ENCODE measurements around the gene ZW10. TPM values are rescaled to one million over a fixed set of nuclear protein-coding genes. Genes with fewer than 3 reads are reported as not detected.

The ZW10 gene, protein sequence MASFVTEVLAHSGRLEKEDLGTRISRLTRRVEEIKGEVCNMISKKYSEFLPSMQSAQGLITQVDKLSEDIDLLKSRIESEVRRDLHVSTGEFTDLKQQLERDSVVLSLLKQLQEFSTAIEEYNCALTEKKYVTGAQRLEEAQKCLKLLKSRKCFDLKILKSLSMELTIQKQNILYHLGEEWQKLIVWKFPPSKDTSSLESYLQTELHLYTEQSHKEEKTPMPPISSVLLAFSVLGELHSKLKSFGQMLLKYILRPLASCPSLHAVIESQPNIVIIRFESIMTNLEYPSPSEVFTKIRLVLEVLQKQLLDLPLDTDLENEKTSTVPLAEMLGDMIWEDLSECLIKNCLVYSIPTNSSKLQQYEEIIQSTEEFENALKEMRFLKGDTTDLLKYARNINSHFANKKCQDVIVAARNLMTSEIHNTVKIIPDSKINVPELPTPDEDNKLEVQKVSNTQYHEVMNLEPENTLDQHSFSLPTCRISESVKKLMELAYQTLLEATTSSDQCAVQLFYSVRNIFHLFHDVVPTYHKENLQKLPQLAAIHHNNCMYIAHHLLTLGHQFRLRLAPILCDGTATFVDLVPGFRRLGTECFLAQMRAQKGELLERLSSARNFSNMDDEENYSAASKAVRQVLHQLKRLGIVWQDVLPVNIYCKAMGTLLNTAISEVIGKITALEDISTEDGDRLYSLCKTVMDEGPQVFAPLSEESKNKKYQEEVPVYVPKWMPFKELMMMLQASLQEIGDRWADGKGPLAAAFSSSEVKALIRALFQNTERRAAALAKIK
- polyA plus RNA-seq (2011; rRNA removed) (12.5 and 14.9 TPM in 2 replicates), polyA minus RNA-seq (2011; rRNA and poly(A)+ RNA removed) (9.1 and 17.1 TPM in 2 replicates)

DNA sequence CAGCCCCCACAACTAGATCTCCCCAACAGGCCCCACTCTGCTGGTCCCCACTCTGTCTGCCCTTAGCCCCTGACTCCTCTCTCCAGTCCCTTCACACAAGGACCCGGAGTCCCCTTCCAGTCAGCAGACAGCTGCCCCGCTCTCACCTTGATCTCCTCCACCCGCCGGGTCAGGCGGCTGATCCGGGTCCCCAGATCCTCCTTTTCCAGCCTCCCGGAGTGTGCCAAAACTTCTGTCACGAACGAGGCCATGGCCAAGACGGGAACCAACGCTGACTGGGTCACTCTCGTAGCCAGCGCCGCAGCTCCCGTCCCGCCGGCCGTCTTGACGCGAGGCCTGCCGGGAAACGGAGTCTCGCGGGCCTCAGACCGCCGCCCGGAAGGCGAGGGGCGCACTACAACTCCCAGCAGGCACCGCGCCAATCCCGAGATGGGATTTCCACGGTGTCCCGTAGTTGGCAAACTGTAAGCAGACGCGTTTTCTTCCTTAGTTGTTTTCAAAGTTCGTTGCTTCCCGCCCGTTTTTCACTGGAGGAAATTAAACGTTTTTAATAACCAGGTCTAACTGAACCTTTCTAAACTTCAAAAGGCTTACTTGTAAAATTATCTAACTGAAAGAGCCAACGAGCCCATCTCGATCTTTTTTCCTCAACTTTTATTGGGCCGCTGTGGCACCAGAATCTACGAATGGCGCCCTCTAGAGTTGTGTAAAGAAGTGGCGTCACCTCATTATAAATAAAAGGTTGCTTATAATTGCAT lies at the start of gene ZW10:
Gene ZW10 (minus strand): TSS at position 277 of the 758 bp plus-strand sequence. CDS start 26 bp downstream, at position 251.
- Histone ChIP-seq H3K27ac (ENCODE audit: low read depth, low read length) (peak within 1 kb of the TSS; percentile 63), H3K9me3 (ENCODE audit: control insufficient read depth, insufficient read depth, low read length) (no peaks in the 10 kb centered on the region; the same call in 1 of the 2 replicates), H3K4me3 (ENCODE audit: low read depth, low read length) (peak within 1 kb of the TSS; percentile 97), H3K27me3 (ENCODE audit: control insufficient read depth, insufficient read depth, low read length) (peaks cover 7% of the 10 kb centered on the region)
- CTCF ChIA-PET: interaction anchor here (0.6 to 2.1 kb wide), 25 partner anchors 8 to 1493 kb away, joined by 3 to 14 read pairs (median 4); no protein-coding TSS in a partner anchor
- DNase-seq (ENCODE audit: low read depth, low spot score): peak; percentile 93
- POLR2A ChIA-PET: no interaction called here
- TF ChIP-seq, protein P1, sequence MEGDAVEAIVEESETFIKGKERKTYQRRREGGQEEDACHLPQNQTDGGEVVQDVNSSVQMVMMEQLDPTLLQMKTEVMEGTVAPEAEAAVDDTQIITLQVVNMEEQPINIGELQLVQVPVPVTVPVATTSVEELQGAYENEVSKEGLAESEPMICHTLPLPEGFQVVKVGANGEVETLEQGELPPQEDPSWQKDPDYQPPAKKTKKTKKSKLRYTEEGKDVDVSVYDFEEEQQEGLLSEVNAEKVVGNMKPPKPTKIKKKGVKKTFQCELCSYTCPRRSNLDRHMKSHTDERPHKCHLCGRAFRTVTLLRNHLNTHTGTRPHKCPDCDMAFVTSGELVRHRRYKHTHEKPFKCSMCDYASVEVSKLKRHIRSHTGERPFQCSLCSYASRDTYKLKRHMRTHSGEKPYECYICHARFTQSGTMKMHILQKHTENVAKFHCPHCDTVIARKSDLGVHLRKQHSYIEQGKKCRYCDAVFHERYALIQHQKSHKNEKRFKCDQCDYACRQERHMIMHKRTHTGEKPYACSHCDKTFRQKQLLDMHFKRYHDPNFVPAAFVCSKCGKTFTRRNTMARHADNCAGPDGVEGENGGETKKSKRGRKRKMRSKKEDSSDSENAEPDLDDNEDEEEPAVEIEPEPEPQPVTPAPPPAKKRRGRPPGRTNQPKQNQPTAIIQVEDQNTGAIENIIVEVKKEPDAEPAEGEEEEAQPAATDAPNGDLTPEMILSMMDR (IDR thresholded peaks at IDR 0.05; ENCODE audit: low read depth, low read length): peak; percentile 92

DNA sequence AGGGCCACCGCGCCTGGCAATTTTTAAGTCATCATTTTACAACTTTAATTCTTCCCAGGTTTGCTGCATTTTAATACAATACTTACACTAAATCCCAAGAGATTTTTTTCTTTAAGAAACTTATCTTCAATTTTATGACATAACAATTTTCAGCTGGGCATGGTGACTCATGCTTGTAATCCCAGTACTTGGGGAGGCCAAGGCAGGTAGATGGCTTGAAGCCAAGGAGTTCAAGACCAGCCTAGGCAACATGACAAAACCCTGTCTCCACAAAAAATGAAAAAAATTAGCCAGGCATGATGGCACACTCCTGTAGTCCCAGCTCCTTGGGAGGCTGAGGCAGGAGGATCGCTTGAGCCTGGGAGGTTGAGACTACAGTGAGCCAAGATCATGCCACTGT lies 44.9 kb upstream of the ZW10 start:
- Histone ChIP-seq H3K27me3 (ENCODE audit: control insufficient read depth, insufficient read depth, low read length) (no peaks in the 10 kb centered on the region), H3K27ac (ENCODE audit: low read depth, low read length) (no peak overlapping the region), H3K4me3 (ENCODE audit: low read depth, low read length) (no peak overlapping the region), H3K9me3 (ENCODE audit: control insufficient read depth, insufficient read depth, low read length) (no peaks in the 10 kb centered on the region)
- CTCF ChIA-PET: no interaction called here
- POLR2A ChIA-PET: no interaction called here
- TF ChIP-seq, protein P1 (IDR thresholded peaks at IDR 0.05; ENCODE audit: low read depth, low read length): no peak
- DNase-seq (ENCODE audit: low read depth, low spot score): no peak

DNA sequence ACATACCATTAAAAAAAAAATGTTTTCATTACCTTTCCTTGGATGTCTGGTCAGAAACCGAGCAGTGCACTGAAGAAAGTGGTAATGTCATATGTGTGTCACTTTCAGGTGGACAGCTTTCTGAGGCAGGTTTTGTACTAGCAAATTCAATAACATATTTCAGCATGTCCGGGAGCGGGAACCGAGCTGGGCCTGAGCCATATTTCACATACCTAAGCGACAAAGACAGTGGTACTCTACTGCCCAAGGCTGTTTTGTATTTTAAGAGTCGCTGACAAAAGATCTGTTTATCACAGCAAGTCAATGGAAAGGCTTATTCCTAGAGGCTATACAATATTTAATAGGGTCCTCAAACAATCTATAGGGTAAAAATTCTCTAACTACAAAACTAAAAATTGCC lies 44.1 kb upstream of the ZW10 start:
- DNase-seq (ENCODE audit: low read depth, low spot score): no peak
- H3K9me3 ChIP-seq (ENCODE audit: control insufficient read depth, insufficient read depth, low read length): no peaks in the 10 kb centered on the region
- POLR2A ChIA-PET: no interaction called here
- CTCF ChIA-PET: interaction anchor here (1.3 kb wide), 2 partner anchors 12 to 44 kb away, joined by 3 to 4 read pairs; partner anchors contain the start of gene ZW10
- no peaks in the 10 kb centered on the region for H3K27me3 ChIP-seq (ENCODE audit: control insufficient read depth, insufficient read depth, low read length)
- no peak overlapping the region for H3K4me3 ChIP-seq (ENCODE audit: low read depth, low read length)
- TF ChIP-seq, protein P1 (IDR thresholded peaks at IDR 0.05; ENCODE audit: low read depth, low read length): no peak
- H3K27ac ChIP-seq (ENCODE audit: low read depth, low read length): no peak overlapping the region

DNA sequence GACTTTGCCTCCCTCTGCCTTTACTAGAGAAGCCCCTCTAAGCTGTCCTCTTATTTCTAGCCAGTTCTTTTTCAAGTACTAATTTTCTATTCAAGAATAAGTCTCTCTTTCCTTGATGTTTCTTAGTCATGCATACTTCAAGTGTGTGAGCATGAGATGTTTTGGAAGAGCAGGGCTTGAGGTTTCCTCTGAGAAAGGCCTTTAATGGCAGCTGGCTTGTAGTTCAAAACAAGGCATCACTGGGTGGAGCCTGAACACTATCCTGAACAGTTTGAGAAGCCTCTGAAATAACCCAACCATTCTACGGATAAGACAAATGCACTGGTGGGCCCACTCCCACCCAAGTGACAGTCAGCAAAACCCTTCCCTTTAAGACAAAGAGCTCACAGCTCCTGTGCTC lies 43.7 kb upstream of the ZW10 start:
- Histone ChIP-seq H3K4me3 (ENCODE audit: low read depth, low read length) (no peak overlapping the region), H3K27ac (ENCODE audit: low read depth, low read length) (no peak overlapping the region), H3K9me3 (ENCODE audit: control insufficient read depth, insufficient read depth, low read length) (no peaks in the 10 kb centered on the region), H3K27me3 (ENCODE audit: control insufficient read depth, insufficient read depth, low read length) (no peaks in the 10 kb centered on the region)
- ChIA-PET CTCF (interaction anchor here (1.3 kb wide), 2 partner anchors 11 to 44 kb away, joined by 3 to 4 read pairs; partner anchors contain the start of gene ZW10), POLR2A (no interaction called here)
- DNase-seq (ENCODE audit: low read depth, low spot score): no peak
- TF ChIP-seq, protein P1 (IDR thresholded peaks at IDR 0.05; ENCODE audit: low read depth, low read length): no peak

Data from AG04450 (cell line).